HPDE6-E6E7 (cell line): ENCODE results near the gene TMPRSS11D.
A peak's percentile ranks its signal among the peaks of the same experiment; 100 is the strongest.

Source experiments
- DNase-seq: peaks from one replicate; pipeline ENCODE4 v3.0.0; 2011; ENCODE audit warnings: missing footprints; ENCODE audit errors: extremely low spot score

TMPRSS11D gene

GRCh38 chr4:67883902-67884301, at the start of gene TMPRSS11D:
TSS of gene TMPRSS11D (minus strand) at chr4:67884002. CDS start at chr4:67883933, 69 bp downstream.
- DNase-seq = no peak

GRCh38 chr4:67933038-67933437, 49.2 kb upstream of the TMPRSS11D start:
- no peak for DNase-seq

GRCh38 chr4:67931256-67931655, 47.5 kb upstream of the TMPRSS11D start:
- DNase-seq = no peak

- peak; percentile 56 for DNase-seq
Measured at GRCh38 chr4:67929426-67929825, 45.6 kb upstream of the TMPRSS11D start.

GRCh38 chr4:67928546-67928945, 44.7 kb upstream of the TMPRSS11D start:
- DNase-seq = no peak

GRCh38 chr4:67927251-67927650, 43.4 kb upstream of the TMPRSS11D start:
- no peak for DNase-seq

- no peak for DNase-seq
Measured at GRCh38 chr4:67926485-67926884, 42.7 kb upstream of the TMPRSS11D start.

- no peak for DNase-seq
Measured at GRCh38 chr4:67922697-67923096, 38.9 kb upstream of the TMPRSS11D start.

- no peak for DNase-seq
Measured at GRCh38 chr4:67918428-67918827, 34.6 kb upstream of the TMPRSS11D start.

GRCh38 chr4:67915400-67915966, 31.7 kb upstream of the TMPRSS11D start:
- no peak for DNase-seq

GRCh38 chr4:67912080-67912479, 28.3 kb upstream of the TMPRSS11D start:
- DNase-seq = no peak

GRCh38 chr4:67911638-67912037, 27.8 kb upstream of the TMPRSS11D start:
- no peak for DNase-seq

- no peak for DNase-seq
Measured at GRCh38 chr4:67911141-67911540, 27.3 kb upstream of the TMPRSS11D start.

GRCh38 chr4:67910585-67910905, 26.7 kb upstream of the TMPRSS11D start:
- DNase-seq = no peak

- DNase-seq = no peak
Measured at GRCh38 chr4:67909905-67910584, 26.2 kb upstream of the TMPRSS11D start.

GRCh38 chr4:67907650-67908049, 23.8 kb upstream of the TMPRSS11D start:
- no peak for DNase-seq

- DNase-seq = no peak
Measured at GRCh38 chr4:67899096-67899495, 15.3 kb upstream of the TMPRSS11D start.

GRCh38 chr4:67897686-67898085, 13.9 kb upstream of the TMPRSS11D start:
- no peak for DNase-seq

- no peak for DNase-seq
Measured at GRCh38 chr4:67896421-67897065, 12.7 kb upstream of the TMPRSS11D start.

GRCh38 chr4:67894659-67895058, 10.9 kb upstream of the TMPRSS11D start:
- no peak for DNase-seq

GRCh38 chr4:67892905-67893304, 9.1 kb upstream of the TMPRSS11D start:
- no peak for DNase-seq

- DNase-seq = peak; percentile 17
Measured at GRCh38 chr4:67892253-67892652, 8.5 kb upstream of the TMPRSS11D start.

- DNase-seq = no peak
Measured at GRCh38 chr4:67891645-67892044, 7.8 kb upstream of the TMPRSS11D start.
